ENCODE measurements around the gene MAN1C1. TPM values are rescaled to one million over a fixed set of nuclear protein-coding genes. Genes with fewer than 3 reads are reported as not detected.
A peak's percentile ranks its signal among the peaks of the same experiment; 100 is the strongest.

MAN1C1 gene
- total RNA-seq, 1 experiment from 2014 or later, result 16.8 TPM

DNA sequence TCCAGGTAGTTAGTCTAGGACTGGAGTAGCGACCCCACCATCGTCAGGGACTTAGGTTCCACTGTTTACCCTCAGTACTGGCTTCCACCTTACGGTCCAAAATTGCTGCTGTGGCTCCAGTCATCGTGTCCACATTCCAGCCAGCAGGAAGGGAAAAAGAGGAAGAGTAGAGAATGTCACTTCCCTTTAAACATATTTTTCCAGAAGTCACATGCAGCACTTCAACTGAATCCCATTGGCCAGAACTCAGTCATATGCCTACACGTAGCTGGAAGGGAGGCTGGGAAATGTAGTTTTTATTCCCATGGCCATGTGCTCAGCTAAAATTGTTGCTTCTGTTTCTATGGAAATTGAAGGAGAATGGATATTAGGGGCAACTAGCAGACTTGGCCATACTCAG, 99.3 kb downstream of the MAN1C1 start:
- ChIA-PET POLR2A (no interaction called here), CTCF (interaction anchor here (1.1 to 1.2 kb wide), 2 partner anchors 10 to 21 kb away, joined by 3 read pairs; no protein-coding TSS in a partner anchor)
- no peak overlapping the region for H3K27ac Mint-ChIP-seq
- peaks cover 15% of the 10 kb centered on the region for H3K4me1 Mint-ChIP-seq
- H3K4me3 Mint-ChIP-seq, result no peak overlapping the region
- H3K9me3 Mint-ChIP-seq, result peaks cover 13% of the 10 kb centered on the region
- H3K36me3 Mint-ChIP-seq, result no peaks in the 10 kb centered on the region
- no peak for DNase-seq (ENCODE audit: low spot score)
- peak; percentile 68; the same call in 1 of the 2 replicates for ATAC-seq
- no peaks in the 10 kb centered on the region; the same call in 1 of the 2 replicates for H3K27me3 Mint-ChIP-seq (ENCODE audit: low read depth)
- TF ChIP-seq, protein P1, sequence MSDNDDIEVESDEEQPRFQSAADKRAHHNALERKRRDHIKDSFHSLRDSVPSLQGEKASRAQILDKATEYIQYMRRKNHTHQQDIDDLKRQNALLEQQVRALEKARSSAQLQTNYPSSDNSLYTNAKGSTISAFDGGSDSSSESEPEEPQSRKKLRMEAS (CRISPR knock-in tag; IDR thresholded peaks at IDR 0.05), result peak; percentile 71
- TF ChIP-seq NFYB (CRISPR knock-in tag; conservative IDR thresholded peaks at IDR 0.05; ENCODE audit: low read depth), result peak; percentile 81
- TF ChIP-seq, protein P2, sequence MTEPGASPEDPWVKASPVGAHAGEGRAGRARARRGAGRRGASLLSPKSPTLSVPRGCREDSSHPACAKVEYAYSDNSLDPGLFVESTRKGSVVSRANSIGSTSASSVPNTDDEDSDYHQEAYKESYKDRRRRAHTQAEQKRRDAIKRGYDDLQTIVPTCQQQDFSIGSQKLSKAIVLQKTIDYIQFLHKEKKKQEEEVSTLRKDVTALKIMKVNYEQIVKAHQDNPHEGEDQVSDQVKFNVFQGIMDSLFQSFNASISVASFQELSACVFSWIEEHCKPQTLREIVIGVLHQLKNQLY (CRISPR knock-in tag; IDR thresholded peaks at IDR 0.05), result no peak
- TF ChIP-seq GTF2I (CRISPR knock-in tag; conservative IDR thresholded peaks at IDR 0.05), result peak; percentile 71; the same call in 1 of the 2 replicates
- TF ChIP-seq, protein P3, sequence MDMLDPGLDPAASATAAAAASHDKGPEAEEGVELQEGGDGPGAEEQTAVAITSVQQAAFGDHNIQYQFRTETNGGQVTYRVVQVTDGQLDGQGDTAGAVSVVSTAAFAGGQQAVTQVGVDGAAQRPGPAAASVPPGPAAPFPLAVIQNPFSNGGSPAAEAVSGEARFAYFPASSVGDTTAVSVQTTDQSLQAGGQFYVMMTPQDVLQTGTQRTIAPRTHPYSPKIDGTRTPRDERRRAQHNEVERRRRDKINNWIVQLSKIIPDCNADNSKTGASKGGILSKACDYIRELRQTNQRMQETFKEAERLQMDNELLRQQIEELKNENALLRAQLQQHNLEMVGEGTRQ (CRISPR knock-in tag; IDR thresholded peaks at IDR 0.05), result peak; percentile 95
- no peak for TF ChIP-seq HMGA2 (CRISPR knock-in tag; IDR thresholded peaks at IDR 0.05)
- TF ChIP-seq, protein P4, sequence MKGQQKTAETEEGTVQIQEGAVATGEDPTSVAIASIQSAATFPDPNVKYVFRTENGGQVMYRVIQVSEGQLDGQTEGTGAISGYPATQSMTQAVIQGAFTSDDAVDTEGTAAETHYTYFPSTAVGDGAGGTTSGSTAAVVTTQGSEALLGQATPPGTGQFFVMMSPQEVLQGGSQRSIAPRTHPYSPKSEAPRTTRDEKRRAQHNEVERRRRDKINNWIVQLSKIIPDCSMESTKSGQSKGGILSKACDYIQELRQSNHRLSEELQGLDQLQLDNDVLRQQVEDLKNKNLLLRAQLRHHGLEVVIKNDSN (CRISPR knock-in tag; IDR thresholded peaks at IDR 0.05), result peak; percentile 94

DNA sequence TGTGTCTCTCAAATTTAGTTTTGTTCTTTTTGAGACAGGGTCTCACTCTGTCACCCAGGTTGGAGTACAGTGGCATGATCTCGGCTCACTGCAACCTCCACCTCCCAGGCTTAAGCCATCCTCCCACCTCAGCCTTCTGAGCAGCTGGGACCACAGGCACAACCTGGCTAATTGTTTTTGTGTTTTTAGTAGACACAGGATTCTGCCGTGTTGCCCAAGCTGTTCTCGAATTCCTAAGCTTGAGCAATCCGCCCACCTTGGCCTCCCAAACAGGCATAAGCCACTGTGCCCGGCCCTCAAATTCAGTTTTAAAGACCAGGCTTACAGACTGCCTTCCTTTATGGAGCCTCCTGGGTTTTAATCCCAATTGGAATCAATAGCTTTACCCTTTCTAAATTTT, 99.7 kb downstream of the MAN1C1 start:
- H3K27ac Mint-ChIP-seq, result no peak overlapping the region
- DNase-seq (ENCODE audit: low spot score), result no peak
- no peaks in the 10 kb centered on the region for H3K36me3 Mint-ChIP-seq
- ATAC-seq, result no peak
- peaks cover 13% of the 10 kb centered on the region for H3K9me3 Mint-ChIP-seq
- no peak overlapping the region for H3K4me3 Mint-ChIP-seq
- ChIA-PET POLR2A (no interaction called here), CTCF (interaction anchor here (1.1 to 1.2 kb wide), 2 partner anchors 9 to 21 kb away, joined by 3 read pairs; no protein-coding TSS in a partner anchor)
- TF ChIP-seq GRHL2 (CRISPR knock-in tag; IDR thresholded peaks at IDR 0.05; ENCODE audit: insufficient replicate concordance, severe bottlenecking) (no peak), RELA (CRISPR knock-in tag; IDR thresholded peaks at IDR 0.05; ENCODE audit: borderline replicate concordance) (no peak), RORB (CRISPR knock-in tag; IDR thresholded peaks at IDR 0.05) (no peak)
- TF ChIP-seq, protein P5, sequence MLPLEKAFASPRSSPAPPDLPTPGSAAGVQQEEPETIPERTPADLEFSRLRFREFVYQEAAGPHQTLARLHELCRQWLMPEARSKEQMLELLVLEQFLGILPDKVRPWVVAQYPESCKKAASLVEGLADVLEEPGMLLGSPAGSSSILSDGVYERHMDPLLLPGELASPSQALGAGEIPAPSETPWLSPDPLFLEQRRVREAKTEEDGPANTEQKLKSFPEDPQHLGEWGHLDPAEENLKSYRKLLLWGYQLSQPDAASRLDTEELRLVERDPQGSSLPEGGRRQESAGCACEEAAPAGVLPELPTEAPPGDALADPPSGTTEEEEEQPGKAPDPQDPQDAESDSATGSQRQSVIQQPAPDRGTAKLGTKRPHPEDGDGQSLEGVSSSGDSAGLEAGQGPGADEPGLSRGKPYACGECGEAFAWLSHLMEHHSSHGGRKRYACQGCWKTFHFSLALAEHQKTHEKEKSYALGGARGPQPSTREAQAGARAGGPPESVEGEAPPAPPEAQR (CRISPR knock-in tag; IDR thresholded peaks at IDR 0.05), result no peak
- TF ChIP-seq, protein P6, sequence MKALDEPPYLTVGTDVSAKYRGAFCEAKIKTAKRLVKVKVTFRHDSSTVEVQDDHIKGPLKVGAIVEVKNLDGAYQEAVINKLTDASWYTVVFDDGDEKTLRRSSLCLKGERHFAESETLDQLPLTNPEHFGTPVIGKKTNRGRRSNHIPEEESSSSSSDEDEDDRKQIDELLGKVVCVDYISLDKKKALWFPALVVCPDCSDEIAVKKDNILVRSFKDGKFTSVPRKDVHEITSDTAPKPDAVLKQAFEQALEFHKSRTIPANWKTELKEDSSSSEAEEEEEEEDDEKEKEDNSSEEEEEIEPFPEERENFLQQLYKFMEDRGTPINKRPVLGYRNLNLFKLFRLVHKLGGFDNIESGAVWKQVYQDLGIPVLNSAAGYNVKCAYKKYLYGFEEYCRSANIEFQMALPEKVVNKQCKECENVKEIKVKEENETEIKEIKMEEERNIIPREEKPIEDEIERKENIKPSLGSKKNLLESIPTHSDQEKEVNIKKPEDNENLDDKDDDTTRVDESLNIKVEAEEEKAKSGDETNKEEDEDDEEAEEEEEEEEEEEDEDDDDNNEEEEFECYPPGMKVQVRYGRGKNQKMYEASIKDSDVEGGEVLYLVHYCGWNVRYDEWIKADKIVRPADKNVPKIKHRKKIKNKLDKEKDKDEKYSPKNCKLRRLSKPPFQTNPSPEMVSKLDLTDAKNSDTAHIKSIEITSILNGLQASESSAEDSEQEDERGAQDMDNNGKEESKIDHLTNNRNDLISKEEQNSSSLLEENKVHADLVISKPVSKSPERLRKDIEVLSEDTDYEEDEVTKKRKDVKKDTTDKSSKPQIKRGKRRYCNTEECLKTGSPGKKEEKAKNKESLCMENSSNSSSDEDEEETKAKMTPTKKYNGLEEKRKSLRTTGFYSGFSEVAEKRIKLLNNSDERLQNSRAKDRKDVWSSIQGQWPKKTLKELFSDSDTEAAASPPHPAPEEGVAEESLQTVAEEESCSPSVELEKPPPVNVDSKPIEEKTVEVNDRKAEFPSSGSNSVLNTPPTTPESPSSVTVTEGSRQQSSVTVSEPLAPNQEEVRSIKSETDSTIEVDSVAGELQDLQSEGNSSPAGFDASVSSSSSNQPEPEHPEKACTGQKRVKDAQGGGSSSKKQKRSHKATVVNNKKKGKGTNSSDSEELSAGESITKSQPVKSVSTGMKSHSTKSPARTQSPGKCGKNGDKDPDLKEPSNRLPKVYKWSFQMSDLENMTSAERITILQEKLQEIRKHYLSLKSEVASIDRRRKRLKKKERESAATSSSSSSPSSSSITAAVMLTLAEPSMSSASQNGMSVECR (CRISPR knock-in tag; IDR thresholded peaks at IDR 0.05; ENCODE audit: borderline replicate concordance), result no peak
- TF ChIP-seq, protein P7, sequence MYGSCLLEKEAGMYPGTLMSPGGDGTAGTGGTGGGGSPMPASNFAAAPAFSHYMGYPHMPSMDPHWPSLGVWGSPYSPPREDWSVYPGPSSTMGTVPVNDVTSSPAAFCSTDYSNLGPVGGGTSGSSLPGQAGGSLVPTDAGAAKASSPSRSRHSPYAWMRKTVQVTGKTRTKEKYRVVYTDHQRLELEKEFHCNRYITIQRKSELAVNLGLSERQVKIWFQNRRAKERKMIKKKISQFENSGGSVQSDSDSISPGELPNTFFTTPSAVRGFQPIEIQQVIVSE (CRISPR knock-in tag; IDR thresholded peaks at IDR 0.05; ENCODE audit: borderline replicate concordance), result no peak
- TF ChIP-seq, protein P8, sequence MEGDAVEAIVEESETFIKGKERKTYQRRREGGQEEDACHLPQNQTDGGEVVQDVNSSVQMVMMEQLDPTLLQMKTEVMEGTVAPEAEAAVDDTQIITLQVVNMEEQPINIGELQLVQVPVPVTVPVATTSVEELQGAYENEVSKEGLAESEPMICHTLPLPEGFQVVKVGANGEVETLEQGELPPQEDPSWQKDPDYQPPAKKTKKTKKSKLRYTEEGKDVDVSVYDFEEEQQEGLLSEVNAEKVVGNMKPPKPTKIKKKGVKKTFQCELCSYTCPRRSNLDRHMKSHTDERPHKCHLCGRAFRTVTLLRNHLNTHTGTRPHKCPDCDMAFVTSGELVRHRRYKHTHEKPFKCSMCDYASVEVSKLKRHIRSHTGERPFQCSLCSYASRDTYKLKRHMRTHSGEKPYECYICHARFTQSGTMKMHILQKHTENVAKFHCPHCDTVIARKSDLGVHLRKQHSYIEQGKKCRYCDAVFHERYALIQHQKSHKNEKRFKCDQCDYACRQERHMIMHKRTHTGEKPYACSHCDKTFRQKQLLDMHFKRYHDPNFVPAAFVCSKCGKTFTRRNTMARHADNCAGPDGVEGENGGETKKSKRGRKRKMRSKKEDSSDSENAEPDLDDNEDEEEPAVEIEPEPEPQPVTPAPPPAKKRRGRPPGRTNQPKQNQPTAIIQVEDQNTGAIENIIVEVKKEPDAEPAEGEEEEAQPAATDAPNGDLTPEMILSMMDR (IDR thresholded peaks at IDR 0.05), result no peak
- H3K4me1 Mint-ChIP-seq, result peaks cover 11% of the 10 kb centered on the region
- H3K27me3 Mint-ChIP-seq (ENCODE audit: low read depth), result no peaks in the 10 kb centered on the region; the same call in 1 of the 2 replicates

All from WTC11 (cell line).